GM18519 (cell line): ENCODE results near the gene LMNA.
"Not testable (repeated sequence)": the region's sequence is repeated elsewhere in the genome, so short reads cannot be mapped to it uniquely, and the experiment has no call there.

ENCODE experiments used
- ATAC-seq: cut with Tn5 transposase; IDR thresholded peaks from one replicate; pipeline ENCODE4 v1.9.1; 2021; ENCODE audit warnings: mild to moderate bottlenecking, moderate library complexity; ENCODE audit not compliant: unreplicated experiment, low FRiP score

Gene LMNA

GRCh38 chr1:156114101-156114918, at the start of gene LMNA:
Gene LMNA (plus strand): TSS chr1:156114711. CDS start chr1:156114919, 208 bp downstream.
- ATAC-seq, result no peak

- no peak for ATAC-seq
Observed at GRCh38 chr1:156065212-156065611, 49.3 kb upstream of the LMNA start.

DNA sequence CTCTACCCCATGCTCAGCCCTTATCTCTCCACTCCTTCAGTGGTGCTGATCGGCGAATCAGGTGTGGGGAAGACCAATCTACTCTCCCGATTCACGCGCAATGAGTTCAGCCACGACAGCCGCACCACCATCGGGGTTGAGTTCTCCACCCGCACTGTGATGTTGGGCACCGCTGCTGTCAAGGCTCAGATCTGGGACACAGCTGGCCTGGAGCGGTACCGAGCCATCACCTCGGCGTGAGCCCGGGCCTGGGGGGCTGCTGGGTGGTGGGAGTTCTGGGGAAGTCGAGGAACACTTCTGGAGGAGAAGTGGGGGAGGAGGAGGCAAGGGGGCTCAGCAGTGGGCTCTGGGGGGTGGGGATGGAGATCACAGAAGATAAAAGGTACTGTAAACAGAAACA, 48.6 kb upstream of the LMNA start:
- ATAC-seq, result no peak

GRCh38 chr1:156067262-156067661, 47.2 kb upstream of the LMNA start:
- no peak for ATAC-seq

DNA sequence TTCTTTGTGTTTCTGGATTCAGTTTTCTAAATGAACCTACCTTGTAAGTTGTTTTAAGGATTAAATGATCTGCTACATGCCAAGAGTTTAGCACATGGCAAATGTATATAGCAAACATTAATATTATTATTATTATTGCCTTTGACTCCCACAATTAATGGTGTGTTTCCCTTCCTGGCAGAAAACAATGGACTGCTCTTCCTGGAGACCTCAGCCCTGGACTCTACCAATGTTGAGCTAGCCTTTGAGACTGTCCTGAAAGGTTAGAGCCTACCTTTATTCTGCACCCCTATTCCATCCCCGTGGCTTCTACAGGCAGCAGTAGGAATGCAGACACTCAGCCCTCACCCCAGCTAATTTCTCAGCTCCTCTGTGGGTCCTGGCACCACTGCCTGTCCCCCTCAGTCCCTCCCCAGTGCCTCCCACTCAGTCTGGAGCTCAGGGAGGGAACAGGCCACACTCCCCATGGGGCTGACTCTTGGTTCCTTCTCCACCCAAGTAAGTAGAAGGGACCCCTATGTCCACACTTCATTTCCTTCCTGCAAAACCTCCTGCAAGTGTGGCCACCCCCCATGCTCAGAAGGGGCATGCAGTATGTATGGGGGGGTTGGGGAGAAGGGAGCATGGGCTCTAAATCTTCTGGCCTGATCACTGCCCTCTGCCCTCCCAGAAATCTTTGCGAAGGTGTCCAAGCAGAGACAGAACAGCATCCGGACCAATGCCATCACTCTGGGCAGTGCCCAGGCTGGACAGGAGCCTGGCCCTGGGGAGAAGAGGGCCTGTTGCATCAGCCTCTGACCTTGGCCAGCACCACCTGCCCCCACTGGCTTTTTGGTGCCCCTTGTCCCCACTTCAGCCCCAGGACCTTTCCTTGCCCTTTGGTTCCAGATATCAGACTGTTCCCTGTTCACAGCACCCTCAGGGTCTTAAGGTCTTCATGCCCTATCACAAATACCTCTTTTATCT, 44.7 kb upstream of the LMNA start:
- ATAC-seq, result no peak

GRCh38 chr1:156070548-156070947, 44.0 kb upstream of the LMNA start:
- no peak for ATAC-seq

- ATAC-seq, result not testable (repeated sequence)
Observed at GRCh38 chr1:156071332-156071816, 43.1 kb upstream of the LMNA start.

- no peak for ATAC-seq
Observed at GRCh38 chr1:156072251-156072650, 42.3 kb upstream of the LMNA start.

DNA sequence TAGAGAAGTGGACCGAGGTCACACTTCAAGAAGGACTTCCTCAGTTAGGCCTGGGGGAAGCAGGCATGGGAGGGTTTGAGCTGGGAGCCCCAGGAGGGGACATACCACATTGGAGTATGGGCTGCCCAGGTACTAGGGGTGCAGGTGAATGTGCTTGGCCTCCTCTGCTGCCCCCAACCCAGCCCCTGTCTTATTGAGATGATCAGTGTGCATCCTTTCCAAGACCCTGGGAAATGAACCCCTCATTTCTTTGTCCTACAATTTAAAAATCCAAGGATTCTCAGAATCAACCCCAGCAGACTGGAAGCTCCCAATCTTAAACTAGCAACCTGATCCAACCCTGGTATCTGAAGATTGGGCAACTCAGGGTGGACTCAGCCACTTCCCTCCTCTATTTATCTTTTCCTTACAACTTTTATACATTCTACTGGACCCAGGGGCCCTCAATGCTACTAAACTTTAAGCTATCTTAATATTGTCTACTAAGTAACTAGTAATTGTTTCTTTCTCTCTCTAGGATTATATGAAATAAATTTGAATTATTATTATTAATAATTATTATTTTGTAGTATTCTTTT, 41.3 kb upstream of the LMNA start:
- no peak for ATAC-seq

- ATAC-seq, result no peak
Observed at GRCh38 chr1:156073740-156074139, 40.8 kb upstream of the LMNA start.

- ATAC-seq, result no peak
Observed at GRCh38 chr1:156074661-156075060, 39.9 kb upstream of the LMNA start.

DNA sequence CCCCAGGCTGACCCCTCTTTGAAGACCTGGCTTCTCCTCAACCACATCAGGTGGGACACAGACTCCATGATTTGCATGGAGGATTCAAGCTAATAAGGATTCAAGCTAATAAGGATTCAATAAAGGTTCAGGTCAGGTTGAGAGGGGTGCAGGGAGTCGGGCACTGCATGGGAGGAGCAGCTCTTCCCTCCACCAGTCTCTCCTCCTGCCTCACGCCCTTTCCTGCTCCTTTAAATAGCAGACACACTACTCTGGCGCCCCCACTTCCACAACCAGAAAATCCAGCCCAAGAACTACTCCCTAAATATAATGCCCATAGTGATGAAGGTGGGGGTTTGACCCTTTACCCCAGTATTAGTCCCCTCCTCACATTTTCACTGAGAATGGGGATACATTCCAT, 39.3 kb upstream of the LMNA start:
- ATAC-seq, result no peak

DNA sequence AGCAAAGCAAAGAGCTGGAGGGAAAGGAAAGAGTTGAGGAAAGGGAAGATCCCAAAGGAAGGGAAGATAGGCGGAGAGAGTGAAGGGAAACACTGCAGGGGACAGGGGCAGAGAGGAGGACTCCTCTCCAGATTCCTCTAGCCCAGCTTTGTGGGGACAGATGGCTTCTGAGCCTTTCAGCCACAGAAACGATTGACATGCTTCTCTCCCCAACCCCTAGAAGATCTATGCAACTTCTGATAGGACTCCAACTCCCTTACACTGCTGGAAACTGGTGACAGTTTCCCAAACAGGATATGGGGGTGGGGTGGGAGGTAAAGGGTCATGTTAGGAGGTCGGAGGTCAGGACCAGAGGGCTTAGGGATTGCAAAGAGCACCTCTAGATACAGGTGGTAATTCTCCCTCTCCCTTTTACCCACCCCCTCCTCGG, 38.7 kb upstream of the LMNA start:
- ATAC-seq, result no peak

DNA sequence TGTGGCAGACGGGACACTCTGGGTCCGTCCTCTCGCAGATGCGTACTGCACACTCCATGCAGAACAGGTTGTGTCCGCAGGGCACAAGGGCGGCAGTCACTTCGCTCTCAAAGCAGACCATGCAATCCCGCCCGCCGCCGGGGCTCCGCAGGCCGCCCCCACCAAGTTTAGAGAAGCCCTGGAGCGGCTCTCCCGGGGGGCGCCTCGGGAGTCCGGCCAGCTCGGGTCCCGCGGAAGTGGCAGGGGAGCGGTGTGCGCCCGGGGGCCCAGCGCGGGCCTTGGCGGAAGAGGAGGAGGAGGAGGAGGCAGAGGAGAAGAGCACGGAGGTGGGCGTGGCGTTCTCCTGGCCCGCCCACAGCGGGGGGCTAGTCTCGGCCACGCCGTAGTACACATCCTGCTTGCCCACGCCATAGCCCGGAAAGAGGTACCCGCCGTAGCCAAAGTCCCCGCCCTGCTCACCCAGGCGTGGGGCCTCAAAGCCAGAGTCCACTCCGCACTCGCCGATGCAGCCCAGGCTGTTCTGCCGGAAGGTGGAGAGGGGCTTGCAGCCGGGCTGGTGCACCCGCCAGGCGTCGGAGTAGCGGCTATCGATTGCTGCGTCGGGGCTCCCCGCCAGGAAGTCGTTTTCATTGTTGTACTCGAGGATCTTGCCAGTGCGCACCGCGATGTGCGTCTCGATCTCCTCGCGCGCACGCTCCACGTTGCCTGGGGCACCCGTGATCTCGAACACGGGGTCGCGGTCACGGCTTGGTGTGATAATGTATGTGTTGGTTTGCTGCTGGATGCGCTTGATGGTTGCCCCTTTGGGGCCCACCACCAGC, 37.7 kb upstream of the LMNA start:
- ATAC-seq, result no peak

DNA sequence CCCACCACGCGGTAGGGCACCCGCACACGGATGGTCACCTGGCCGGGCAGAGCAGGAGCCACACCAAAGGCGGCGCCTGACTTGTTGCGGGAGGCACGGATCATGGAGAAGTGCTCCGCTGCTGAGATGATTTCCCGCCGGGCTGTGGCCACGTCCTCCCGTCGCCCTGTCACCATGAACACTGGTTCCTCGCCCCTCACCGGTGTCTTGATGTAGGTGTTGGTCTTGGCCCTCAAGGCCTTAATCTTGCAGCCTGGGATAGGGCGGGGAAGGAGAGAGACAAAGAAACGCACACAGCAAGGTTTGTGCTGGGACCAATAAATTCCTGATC, 37.1 kb upstream of the LMNA start:
- ATAC-seq, result no peak

GRCh38 chr1:156078728-156079127, 35.8 kb upstream of the LMNA start:
- ATAC-seq, result no peak

GRCh38 chr1:156079762-156080161, 34.7 kb upstream of the LMNA start:
- ATAC-seq, result no peak

- no peak for ATAC-seq
Observed at GRCh38 chr1:156080241-156080862, 34.2 kb upstream of the LMNA start.

DNA sequence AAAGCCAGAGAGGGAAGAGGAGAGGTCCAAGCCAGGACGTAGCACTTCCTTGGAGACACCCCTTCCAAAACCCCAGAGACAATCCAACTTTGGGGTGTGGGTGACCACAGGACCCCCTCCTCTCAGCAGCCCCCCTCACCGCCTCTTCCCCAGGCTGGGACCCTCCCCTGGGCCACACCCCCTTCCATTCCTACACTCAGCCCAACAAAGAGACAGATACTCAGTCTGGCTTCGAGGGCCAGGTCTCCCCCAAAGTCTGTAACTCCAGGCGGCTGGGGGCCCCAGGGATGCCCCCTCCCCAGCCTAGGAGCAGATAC, 33.7 kb upstream of the LMNA start:
- no peak for ATAC-seq
